Measurements from ENCODE around the gene HAUS5.

HAUS5 gene

DNA sequence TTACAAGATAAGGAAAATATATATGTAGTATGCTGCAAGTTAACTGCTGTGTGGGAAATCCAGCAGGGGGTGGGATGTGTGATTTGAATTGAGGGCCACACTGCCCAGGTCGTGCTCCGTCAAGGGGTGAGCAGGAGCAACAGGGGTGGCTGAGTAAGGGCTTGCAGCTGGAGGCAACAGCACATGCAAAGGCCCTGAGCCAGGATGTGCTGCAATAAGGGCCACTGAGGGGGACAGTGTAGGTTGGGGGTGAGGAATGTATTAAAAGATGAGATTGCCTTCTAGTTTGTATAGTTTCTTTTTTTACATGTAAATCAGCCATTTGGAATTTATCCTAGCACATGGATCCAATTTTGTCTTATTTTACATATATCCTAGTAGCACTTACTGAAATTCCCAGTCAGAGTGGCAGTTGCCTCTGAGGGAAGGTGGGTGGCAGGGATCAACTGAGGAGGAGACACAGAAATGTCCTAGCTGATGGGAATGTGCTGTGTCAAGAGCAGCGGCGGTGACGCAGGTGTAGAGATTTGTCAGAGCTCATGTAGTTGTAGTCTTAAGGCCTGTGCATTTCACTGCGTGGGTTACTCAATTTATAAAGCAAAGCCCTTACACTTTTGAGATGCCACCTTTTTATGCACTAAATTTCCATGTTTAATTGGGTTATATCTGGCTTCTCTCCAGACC lies 10.9 kb downstream of the HAUS5 start:
- TF ChIP-seq CTCF (IDR thresholded peaks at IDR 0.05; ENCODE audit: low read depth, low read length) (no peak), MYC (IDR thresholded peaks at IDR 0.05; ENCODE audit: low read depth, low read length) (no peak), MAX (IDR thresholded peaks at IDR 0.05; ENCODE audit: low read depth, low read length) (no peak), POLR2A (IDR thresholded peaks at IDR 0.05; ENCODE audit: extremely low read depth, insufficient read length) (no peak)
- H3K4me3 ChIP-seq (ENCODE audit: low read depth, low read length), result no peak overlapping the region
- no peak for DNase-seq (ENCODE audit: low read depth)

DNA sequence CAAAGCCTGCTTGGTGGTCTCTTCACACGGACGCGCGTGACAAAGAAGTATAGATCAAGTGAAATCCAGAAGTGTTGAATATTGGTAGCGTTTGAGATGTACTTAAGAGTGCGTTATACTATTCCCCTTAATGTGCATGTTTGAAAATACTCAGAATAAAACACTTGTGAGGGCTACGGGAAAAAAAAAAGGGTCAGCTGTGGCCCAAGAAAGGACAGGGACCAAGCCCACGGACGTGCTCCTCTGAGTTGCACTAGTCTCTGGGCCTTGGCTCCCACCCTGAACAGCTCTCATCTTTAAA lies 15.7 kb downstream of the HAUS5 start:
- H3K4me3 ChIP-seq (ENCODE audit: low read depth, low read length), result peak overlapping the region; percentile 72
- no peak for DNase-seq (ENCODE audit: low read depth)
- no peak for TF ChIP-seq POLR2A (IDR thresholded peaks at IDR 0.05; ENCODE audit: extremely low read depth, insufficient read length)
- no peak for TF ChIP-seq MYC (IDR thresholded peaks at IDR 0.05; ENCODE audit: low read depth, low read length)
- TF ChIP-seq MAX (IDR thresholded peaks at IDR 0.05; ENCODE audit: low read depth, low read length), result no peak
- TF ChIP-seq CTCF (IDR thresholded peaks at IDR 0.05; ENCODE audit: low read depth, low read length), result no peak

GRCh38 chr19:35628565-35629331 lies 16.2 kb downstream of the HAUS5 start, which contains the start of gene RBM42:
RBM42 (plus strand) TSS chr19:35629036; CDS start chr19:35629154, 118 bp downstream.
- peak; percentile 97 for DNase-seq (ENCODE audit: low read depth)
- TF ChIP-seq POLR2A (IDR thresholded peaks at IDR 0.05; ENCODE audit: extremely low read depth, insufficient read length) (peak; percentile 38), CTCF (IDR thresholded peaks at IDR 0.05; ENCODE audit: low read depth, low read length) (no peak), MAX (IDR thresholded peaks at IDR 0.05; ENCODE audit: low read depth, low read length) (peak; percentile 8; the same call in 1 of the 2 replicates), MYC (IDR thresholded peaks at IDR 0.05; ENCODE audit: low read depth, low read length) (no peak)
- H3K4me3 ChIP-seq (ENCODE audit: low read depth, low read length), result peak within 1 kb of the TSS; percentile 82

DNA sequence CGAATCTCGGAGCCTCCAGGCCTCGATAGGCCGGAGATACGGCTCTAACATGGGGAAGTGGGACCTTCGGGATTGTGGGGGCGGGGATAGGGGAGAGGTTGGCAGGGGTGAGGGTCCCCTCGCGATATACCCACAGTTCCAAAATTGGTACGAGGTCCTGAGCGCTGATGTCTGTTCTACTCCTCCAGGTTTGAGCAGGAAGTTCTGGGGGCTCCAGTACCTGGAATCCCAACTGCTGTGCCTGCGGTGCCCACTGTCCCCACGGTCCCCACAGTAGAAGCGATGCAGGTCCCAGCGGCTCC lies 16.7 kb downstream of the HAUS5 start:
- H3K4me3 ChIP-seq (ENCODE audit: low read depth, low read length), result peak overlapping the region; percentile 82
- TF ChIP-seq MYC (IDR thresholded peaks at IDR 0.05; ENCODE audit: low read depth, low read length) (no peak), MAX (IDR thresholded peaks at IDR 0.05; ENCODE audit: low read depth, low read length) (no peak), POLR2A (IDR thresholded peaks at IDR 0.05; ENCODE audit: extremely low read depth, insufficient read length) (no peak), CTCF (IDR thresholded peaks at IDR 0.05; ENCODE audit: low read depth, low read length) (no peak)
- no peak for DNase-seq (ENCODE audit: low read depth)

DNA sequence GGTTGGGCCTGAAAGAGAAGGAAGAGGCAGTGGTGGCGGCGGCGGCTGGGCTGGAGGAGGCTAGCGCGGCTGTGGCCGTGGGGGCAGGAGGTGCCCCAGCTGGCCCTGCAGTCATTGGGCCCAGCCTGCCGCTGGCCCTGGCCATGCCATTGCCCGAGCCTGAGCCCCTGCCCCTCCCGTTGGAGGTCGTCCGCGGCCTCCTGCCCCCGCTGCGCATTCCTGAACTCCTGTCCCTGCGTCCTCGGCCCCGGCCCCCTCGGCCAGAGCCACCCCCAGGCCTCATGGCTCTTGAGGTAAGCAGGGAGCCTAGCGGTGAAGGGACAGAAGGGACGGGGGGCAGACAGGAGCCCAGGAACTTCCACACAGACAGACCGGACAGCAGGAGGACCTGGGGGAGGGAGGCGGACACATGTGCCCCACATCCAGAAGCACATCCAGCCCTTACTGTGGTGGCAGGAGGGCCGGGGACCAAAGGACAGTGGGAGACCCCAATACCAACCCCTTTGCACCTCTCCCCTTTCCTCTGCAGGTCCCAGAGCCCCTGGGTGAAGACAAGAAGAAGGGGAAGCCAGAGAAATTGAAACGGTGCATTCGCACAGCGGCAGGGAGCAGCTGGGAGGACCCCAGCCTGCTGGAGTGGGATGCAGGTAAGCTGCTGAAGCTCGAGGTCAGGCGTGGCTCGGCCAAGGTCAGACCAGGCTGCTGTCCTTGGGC lies 21.3 kb downstream of the HAUS5 start:
- no peak overlapping the region for H3K4me3 ChIP-seq (ENCODE audit: low read depth, low read length)
- DNase-seq (ENCODE audit: low read depth), result no peak
- TF ChIP-seq POLR2A (IDR thresholded peaks at IDR 0.05; ENCODE audit: extremely low read depth, insufficient read length) (no peak), MYC (IDR thresholded peaks at IDR 0.05; ENCODE audit: low read depth, low read length) (no peak)

- no peak overlapping the region for H3K4me3 ChIP-seq (ENCODE audit: low read depth, low read length)
- no peak for DNase-seq (ENCODE audit: low read depth)
- TF ChIP-seq MYC (IDR thresholded peaks at IDR 0.05; ENCODE audit: low read depth, low read length) (no peak), MAX (IDR thresholded peaks at IDR 0.05; ENCODE audit: low read depth, low read length) (no peak), POLR2A (IDR thresholded peaks at IDR 0.05; ENCODE audit: extremely low read depth, insufficient read length) (no peak), CTCF (IDR thresholded peaks at IDR 0.05; ENCODE audit: low read depth, low read length) (no peak)
These were observed 24.1 kb downstream of the HAUS5 start for GRCh38 chr19:35636651-35637050.

Data from NB4 (cell line).